ENCODE measurements around the gene TYW3.

The TYW3 gene

DNA sequence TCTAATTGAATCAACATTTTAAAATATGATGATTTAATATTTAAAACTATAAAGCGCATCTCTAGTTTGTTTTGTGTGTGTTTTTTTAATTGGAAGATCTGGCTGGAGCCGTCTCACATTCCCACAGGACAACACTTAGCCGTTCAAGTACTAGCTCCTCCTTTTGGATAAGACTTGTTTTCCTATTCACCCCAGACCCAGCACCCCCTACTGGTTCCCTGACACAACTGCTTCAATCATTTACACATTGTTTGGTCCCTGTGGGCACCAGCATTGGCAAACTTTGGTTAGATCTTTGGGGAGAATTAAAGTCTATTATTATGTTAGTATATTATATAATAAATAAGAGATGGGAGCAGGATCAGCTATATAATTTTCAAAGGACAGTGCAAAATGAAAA lies 34.5 kb downstream of the TYW3 start:
- Histone ChIP-seq H3K4me3 (ENCODE audit: low read depth in 1 of 2, low read length in 2 of 2) (no peak overlapping the region), H3K27me3 (ENCODE audit: low read depth, low read length) (no peaks in the 10 kb centered on the region), H3K9me3 (ENCODE audit: control insufficient read depth in 1 of 2, low read length in 2 of 2) (no peaks in the 10 kb centered on the region), H3K36me3 (ENCODE audit: control insufficient read depth in 1 of 2, insufficient read depth in 2 of 2, low read length in 2 of 2) (peaks cover 5 to 16% of the 10 kb centered on the region in 2 donors), H3K27ac (ENCODE audit: low read length) (no peak overlapping the region), H3K4me1 (ENCODE audit: control insufficient read depth in 1 of 2, insufficient read depth in 2 of 2, low read length in 2 of 2) (no peaks in the 10 kb centered on the region)

DNA sequence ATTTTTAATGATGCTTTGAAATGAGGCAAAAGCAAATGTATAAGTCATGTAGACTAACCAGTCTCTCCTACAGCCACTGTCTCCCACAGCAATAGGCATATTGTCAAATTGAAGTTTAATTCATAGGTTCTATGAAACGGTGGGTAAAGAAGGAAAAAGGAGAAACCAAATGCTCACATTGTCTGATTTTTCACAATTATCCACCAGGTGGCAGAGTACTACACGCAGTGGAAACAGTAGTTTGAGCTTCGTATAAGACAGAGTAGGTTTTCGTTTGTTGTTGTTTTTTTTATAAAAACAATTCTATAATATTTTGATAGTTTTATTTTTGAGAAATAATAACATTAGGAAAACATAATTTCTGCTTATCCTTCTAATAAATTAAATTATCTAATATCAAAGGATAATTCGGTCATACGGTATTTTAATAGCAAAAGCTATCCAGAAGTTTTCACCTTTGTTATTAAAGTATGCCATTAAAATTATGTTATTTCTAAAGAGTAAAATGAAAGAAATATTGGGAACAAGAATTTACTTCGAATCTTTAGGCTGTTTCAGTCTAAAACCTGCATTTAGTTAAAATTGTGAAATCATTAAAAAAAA lies 39.1 kb downstream of the TYW3 start:
- no peaks in the 10 kb centered on the region for H3K9me3 ChIP-seq (ENCODE audit: control insufficient read depth in 1 of 2, low read length in 2 of 2)
- no peak overlapping the region for H3K27ac ChIP-seq (ENCODE audit: low read length)
- no peaks in the 10 kb centered on the region for H3K4me1 ChIP-seq (ENCODE audit: control insufficient read depth in 1 of 2, insufficient read depth in 2 of 2, low read length in 2 of 2)
- H3K4me3 ChIP-seq (ENCODE audit: low read depth in 1 of 2, low read length in 2 of 2), result no peak overlapping the region
- H3K36me3 ChIP-seq (ENCODE audit: control insufficient read depth in 1 of 2, insufficient read depth in 2 of 2, low read length in 2 of 2), result no peaks in the 10 kb centered on the region
- H3K27me3 ChIP-seq (ENCODE audit: low read depth, low read length), result no peaks in the 10 kb centered on the region

DNA sequence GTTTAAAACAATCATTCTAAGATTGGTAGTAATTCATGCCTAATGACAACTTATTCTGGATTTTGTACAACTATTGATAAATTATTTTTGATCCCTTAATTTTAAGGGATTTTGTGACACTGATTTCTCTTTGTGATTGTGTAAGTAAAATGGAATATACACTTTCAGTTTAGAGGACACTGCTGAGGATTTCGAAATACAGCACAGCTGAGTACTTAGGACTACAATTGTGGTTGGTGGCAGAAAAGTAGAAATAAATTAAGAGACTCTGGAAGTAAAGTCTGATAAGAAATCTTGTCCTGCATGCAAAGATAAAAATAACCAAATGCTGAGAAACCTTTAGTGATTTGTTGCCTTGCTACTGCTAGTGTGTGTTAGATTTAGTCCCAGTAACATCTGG lies 40.0 kb downstream of the TYW3 start:
- Histone ChIP-seq H3K4me3 (ENCODE audit: low read depth in 1 of 2, low read length in 2 of 2) (no peak overlapping the region), H3K9me3 (ENCODE audit: control insufficient read depth in 1 of 2, low read length in 2 of 2) (no peaks in the 10 kb centered on the region), H3K4me1 (ENCODE audit: control insufficient read depth in 1 of 2, insufficient read depth in 2 of 2, low read length in 2 of 2) (no peaks in the 10 kb centered on the region), H3K27ac (ENCODE audit: low read length) (no peak overlapping the region), H3K27me3 (ENCODE audit: low read depth, low read length) (no peaks in the 10 kb centered on the region), H3K36me3 (ENCODE audit: control insufficient read depth in 1 of 2, insufficient read depth in 2 of 2, low read length in 2 of 2) (no peaks in the 10 kb centered on the region)

DNA sequence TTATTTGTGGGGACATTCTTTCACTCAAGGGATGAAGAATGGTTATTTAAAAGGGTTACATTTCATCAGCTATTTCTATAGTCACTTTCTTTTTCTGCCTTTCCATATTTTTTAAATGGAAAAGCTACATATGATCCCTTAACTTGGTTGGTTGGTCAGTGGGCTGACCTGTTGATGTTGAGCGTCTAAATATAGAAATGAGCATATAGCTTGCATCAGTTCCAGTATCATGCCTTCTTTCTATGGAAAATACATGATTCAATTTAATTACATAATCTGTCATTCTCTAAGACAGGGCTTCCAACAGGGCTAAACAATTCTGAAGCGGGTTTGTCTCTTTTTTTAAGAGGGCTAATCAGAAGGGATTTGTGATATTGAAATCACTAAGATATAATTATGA lies 40.6 kb downstream of the TYW3 start:
- Histone ChIP-seq H3K27me3 (ENCODE audit: low read depth, low read length) (no peaks in the 10 kb centered on the region), H3K27ac (ENCODE audit: low read length) (no peak overlapping the region), H3K9me3 (ENCODE audit: control insufficient read depth in 1 of 2, low read length in 2 of 2) (no peaks in the 10 kb centered on the region), H3K36me3 (ENCODE audit: control insufficient read depth in 1 of 2, insufficient read depth in 2 of 2, low read length in 2 of 2) (no peaks in the 10 kb centered on the region), H3K4me3 (ENCODE audit: low read depth in 1 of 2, low read length in 2 of 2) (no peak overlapping the region), H3K4me1 (ENCODE audit: control insufficient read depth in 1 of 2, insufficient read depth in 2 of 2, low read length in 2 of 2) (no peaks in the 10 kb centered on the region)

DNA sequence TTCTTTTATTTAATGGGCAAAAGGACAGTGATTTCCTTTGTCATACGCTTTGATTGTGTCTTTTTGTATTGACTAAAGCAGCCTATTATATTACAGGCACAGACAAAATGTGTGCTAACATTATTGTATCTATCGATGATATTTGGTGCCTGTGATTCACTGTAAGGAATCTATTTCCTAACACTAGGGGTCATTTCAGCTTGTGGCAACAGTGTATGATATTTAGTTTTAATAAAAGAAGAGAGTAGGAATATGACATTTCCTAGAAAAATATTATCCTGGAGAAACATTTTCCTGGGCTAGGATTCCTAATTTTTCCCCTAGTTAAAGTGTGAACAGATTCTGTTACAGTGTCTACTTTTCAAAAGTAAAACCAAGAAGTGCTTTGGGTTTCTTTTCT lies 42.8 kb downstream of the TYW3 start:
- Histone ChIP-seq H3K4me1 (ENCODE audit: control insufficient read depth in 1 of 2, insufficient read depth in 2 of 2, low read length in 2 of 2) (no peaks in the 10 kb centered on the region), H3K36me3 (ENCODE audit: control insufficient read depth in 1 of 2, insufficient read depth in 2 of 2, low read length in 2 of 2) (no peaks in the 10 kb centered on the region), H3K27me3 (ENCODE audit: low read depth, low read length) (no peaks in the 10 kb centered on the region), H3K27ac (ENCODE audit: low read length) (no peak overlapping the region), H3K4me3 (ENCODE audit: low read depth in 1 of 2, low read length in 2 of 2) (no peak overlapping the region), H3K9me3 (ENCODE audit: control insufficient read depth in 1 of 2, low read length in 2 of 2) (no peaks in the 10 kb centered on the region)

DNA sequence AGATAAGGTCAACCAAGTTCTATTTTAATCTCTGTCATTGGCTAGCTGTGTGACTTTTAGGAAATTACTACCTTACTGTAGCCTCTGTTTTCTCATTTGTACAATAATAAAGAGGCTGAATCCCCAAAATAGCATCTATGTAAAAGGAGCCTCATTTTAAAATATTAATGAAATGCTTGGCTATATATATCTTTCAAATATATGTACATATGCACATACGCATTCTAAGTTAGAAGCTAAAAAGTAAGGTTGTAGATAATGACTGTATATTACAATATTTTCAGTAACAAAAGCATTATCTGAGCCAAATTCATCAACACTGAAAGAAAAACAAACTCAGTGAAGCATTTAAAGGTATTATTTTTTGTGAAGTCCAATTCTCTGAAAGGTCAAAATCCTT lies 44.6 kb downstream of the TYW3 start:
- Histone ChIP-seq H3K27ac (ENCODE audit: low read length) (no peak overlapping the region), H3K9me3 (ENCODE audit: control insufficient read depth in 1 of 2, low read length in 2 of 2) (no peaks in the 10 kb centered on the region), H3K4me3 (ENCODE audit: low read depth in 1 of 2, low read length in 2 of 2) (no peak overlapping the region), H3K4me1 (ENCODE audit: control insufficient read depth in 1 of 2, insufficient read depth in 2 of 2, low read length in 2 of 2) (no peaks in the 10 kb centered on the region), H3K36me3 (ENCODE audit: control insufficient read depth in 1 of 2, insufficient read depth in 2 of 2, low read length in 2 of 2) (no peaks in the 10 kb centered on the region), H3K27me3 (ENCODE audit: low read depth, low read length) (no peaks in the 10 kb centered on the region)

DNA sequence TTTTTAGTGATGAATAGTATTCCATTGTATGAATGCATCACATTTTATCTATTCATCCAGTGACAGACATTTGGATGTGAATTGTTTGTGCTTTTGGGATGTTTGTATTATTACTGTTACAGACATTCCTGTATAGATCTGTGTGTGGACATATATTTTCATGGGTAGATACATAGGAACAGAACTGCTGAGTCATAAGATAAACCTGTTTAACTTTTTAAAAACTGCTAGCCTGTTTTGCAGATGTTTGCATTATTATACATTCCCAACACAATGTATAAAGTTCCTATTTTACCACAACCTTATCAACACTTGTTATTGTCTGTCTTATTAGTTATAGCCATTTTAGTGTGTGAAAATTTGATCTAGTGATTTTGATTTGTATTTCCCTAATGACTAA lies 46.8 kb downstream of the TYW3 start:
- no peaks in the 10 kb centered on the region for H3K9me3 ChIP-seq (ENCODE audit: control insufficient read depth in 1 of 2, low read length in 2 of 2)
- no peak overlapping the region for H3K27ac ChIP-seq (ENCODE audit: low read length)
- H3K4me1 ChIP-seq (ENCODE audit: control insufficient read depth in 1 of 2, insufficient read depth in 2 of 2, low read length in 2 of 2), result no peaks in the 10 kb centered on the region
- H3K4me3 ChIP-seq (ENCODE audit: low read depth in 1 of 2, low read length in 2 of 2), result no peak overlapping the region
- H3K36me3 ChIP-seq (ENCODE audit: control insufficient read depth in 1 of 2, insufficient read depth in 2 of 2, low read length in 2 of 2), result no peaks in the 10 kb centered on the region
- H3K27me3 ChIP-seq (ENCODE audit: low read depth, low read length), result no peaks in the 10 kb centered on the region

DNA sequence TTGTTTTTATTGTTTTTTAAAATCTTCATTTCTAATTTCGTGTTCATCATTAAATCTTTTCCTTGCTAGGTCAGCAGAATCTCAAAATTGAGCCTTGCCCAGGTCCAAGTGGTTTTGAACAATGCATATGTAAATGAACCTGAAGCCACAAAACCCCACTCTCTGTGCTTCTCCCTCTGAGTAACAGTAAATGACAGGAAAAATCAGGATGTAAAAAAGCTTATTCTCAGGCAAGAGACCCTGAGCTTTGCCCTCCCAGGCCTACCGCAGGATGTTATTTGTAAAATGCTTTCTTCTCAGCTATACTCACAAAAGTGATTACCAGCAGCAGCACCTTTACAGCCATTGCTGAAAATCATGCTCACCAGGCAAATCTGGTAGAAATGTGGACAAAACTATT lies 47.6 kb downstream of the TYW3 start:
- no peak overlapping the region for H3K27ac ChIP-seq (ENCODE audit: low read length)
- no peaks in the 10 kb centered on the region for H3K36me3 ChIP-seq (ENCODE audit: control insufficient read depth in 1 of 2, insufficient read depth in 2 of 2, low read length in 2 of 2)
- no peaks in the 10 kb centered on the region for H3K4me1 ChIP-seq (ENCODE audit: control insufficient read depth in 1 of 2, insufficient read depth in 2 of 2, low read length in 2 of 2)
- no peak overlapping the region for H3K4me3 ChIP-seq (ENCODE audit: low read depth in 1 of 2, low read length in 2 of 2)
- H3K9me3 ChIP-seq (ENCODE audit: control insufficient read depth in 1 of 2, low read length in 2 of 2), result no peaks in the 10 kb centered on the region
- no peaks in the 10 kb centered on the region for H3K27me3 ChIP-seq (ENCODE audit: low read depth, low read length)

DNA sequence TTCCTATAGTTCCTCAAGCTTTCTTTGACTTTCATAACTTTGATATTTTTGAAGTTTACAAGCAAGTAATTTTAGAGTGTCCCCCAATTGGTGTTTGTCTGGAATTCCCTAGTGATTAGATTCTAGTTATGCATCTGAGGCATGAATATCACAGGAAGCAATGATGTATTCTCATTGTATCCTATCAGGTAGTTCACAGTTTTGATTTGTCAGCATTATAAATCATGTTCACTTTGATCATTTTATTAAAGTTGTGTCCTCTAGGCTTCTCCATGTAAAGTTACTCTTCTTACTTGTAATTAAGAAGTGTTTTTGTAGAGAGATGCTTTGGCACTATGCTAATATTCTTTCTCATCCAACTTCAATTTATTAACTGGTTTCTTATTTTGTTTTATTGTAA lies 53.0 kb downstream of the TYW3 start:
- H3K36me3 ChIP-seq (ENCODE audit: control insufficient read depth in 1 of 2, insufficient read depth in 2 of 2, low read length in 2 of 2), result no peaks in the 10 kb centered on the region
- H3K4me3 ChIP-seq (ENCODE audit: low read depth in 1 of 2, low read length in 2 of 2), result no peak overlapping the region
- no peaks in the 10 kb centered on the region for H3K4me1 ChIP-seq (ENCODE audit: control insufficient read depth in 1 of 2, insufficient read depth in 2 of 2, low read length in 2 of 2)
- no peaks in the 10 kb centered on the region for H3K9me3 ChIP-seq (ENCODE audit: control insufficient read depth in 1 of 2, low read length in 2 of 2)
- H3K27ac ChIP-seq (ENCODE audit: low read length), result no peak overlapping the region
- H3K27me3 ChIP-seq (ENCODE audit: low read depth, low read length), result no peaks in the 10 kb centered on the region

DNA sequence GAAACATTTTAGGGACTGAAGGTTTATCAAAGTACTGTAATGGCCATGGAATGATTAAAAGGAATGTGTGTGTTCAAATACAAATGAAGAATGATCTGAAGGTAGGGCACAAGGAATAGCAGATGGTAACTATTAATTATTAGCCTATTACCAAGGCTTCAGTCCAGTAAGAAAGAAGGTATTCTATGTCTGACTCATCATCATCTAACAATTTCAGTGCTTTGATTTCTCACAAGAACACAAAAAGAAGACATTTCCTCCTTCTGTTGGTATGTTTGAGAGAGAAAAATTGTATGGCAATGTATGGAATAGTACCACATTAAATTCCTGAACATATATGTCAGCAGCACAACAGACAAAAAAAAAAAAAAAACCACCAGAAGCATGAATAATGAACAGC lies 57.5 kb downstream of the TYW3 start:
- Histone ChIP-seq H3K9me3 (ENCODE audit: control insufficient read depth in 1 of 2, low read length in 2 of 2) (no peaks in the 10 kb centered on the region), H3K36me3 (ENCODE audit: control insufficient read depth in 1 of 2, insufficient read depth in 2 of 2, low read length in 2 of 2) (no peaks in the 10 kb centered on the region), H3K27me3 (ENCODE audit: low read depth, low read length) (no peaks in the 10 kb centered on the region), H3K4me1 (ENCODE audit: control insufficient read depth in 1 of 2, insufficient read depth in 2 of 2, low read length in 2 of 2) (no peaks in the 10 kb centered on the region), H3K27ac (ENCODE audit: low read length) (no peak overlapping the region), H3K4me3 (ENCODE audit: low read depth in 1 of 2, low read length in 2 of 2) (no peak overlapping the region)

DNA sequence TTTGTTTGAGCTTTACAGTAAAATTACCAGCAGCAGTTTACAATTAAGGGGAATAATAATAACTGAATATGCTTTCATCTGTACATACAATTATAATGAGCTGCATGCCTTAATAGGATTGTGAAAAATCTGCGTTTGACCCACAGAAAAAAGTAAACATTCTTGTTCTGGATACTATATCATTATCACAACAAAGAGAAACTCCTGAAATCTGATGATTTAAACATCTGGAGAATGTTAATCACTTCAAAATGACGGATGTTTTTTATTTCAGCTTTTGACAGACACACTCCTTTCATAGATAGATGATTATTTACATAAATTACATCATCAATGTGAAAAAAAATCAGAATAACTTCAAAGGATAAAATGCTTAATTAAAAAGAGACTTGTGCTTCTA lies 58.5 kb downstream of the TYW3 start:
- Histone ChIP-seq H3K4me3 (ENCODE audit: low read depth in 1 of 2, low read length in 2 of 2) (no peak overlapping the region), H3K4me1 (ENCODE audit: control insufficient read depth in 1 of 2, insufficient read depth in 2 of 2, low read length in 2 of 2) (no peaks in the 10 kb centered on the region), H3K27me3 (ENCODE audit: low read depth, low read length) (no peaks in the 10 kb centered on the region), H3K36me3 (ENCODE audit: control insufficient read depth in 1 of 2, insufficient read depth in 2 of 2, low read length in 2 of 2) (no peaks in the 10 kb centered on the region), H3K27ac (ENCODE audit: low read length) (no peak overlapping the region), H3K9me3 (ENCODE audit: control insufficient read depth in 1 of 2, low read length in 2 of 2) (no peaks in the 10 kb centered on the region)

DNA sequence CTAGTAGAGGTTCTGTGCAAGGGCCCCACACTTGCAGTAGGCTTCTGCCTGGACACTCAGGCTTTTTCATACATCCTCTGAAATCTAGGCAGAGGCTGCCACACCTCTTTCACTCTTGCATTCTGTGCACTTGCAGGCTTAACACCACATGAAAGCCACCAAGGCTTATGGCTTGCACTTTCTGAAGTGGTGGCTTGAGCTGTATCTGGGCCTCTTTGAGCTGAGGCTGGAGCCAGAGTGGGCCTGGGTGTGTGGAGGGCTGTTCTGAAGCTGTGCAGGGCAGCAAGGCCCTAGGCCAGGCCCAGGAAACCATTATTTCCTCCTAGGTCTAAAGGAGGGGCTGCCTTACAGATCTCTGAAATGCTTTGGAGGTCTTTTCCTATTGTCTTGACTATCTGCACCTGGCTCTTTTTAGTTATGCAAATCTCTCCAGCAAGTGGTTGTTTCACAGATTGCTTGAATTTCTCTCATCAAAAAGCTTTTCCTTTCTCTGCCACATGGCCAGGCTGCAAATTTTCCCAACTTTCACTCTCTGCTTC lies 66.2 kb downstream of the TYW3 start:
- H3K27me3 ChIP-seq (ENCODE audit: low read depth, low read length), result no peaks in the 10 kb centered on the region
- H3K4me1 ChIP-seq (ENCODE audit: control insufficient read depth in 1 of 2, insufficient read depth in 2 of 2, low read length in 2 of 2), result no peaks in the 10 kb centered on the region
- no peak overlapping the region for H3K4me3 ChIP-seq (ENCODE audit: low read depth in 1 of 2, low read length in 2 of 2)
- no peaks in the 10 kb centered on the region for H3K9me3 ChIP-seq (ENCODE audit: control insufficient read depth in 1 of 2, low read length in 2 of 2)
- no peak overlapping the region for H3K27ac ChIP-seq (ENCODE audit: low read length)
- no peaks in the 10 kb centered on the region for H3K36me3 ChIP-seq (ENCODE audit: control insufficient read depth in 1 of 2, insufficient read depth in 2 of 2, low read length in 2 of 2)
